HepG2 (cell line): ENCODE measurements around the gene SUSD2. TPM values are rescaled to one million over a fixed set of nuclear protein-coding genes. Genes with fewer than 3 reads are reported as not detected.

ENCODE experiments used
- ATAC-seq: fragments of 200-7000 bp; cut with Tn5 transposase; 3 replicates; pipeline ENCODE4 v1.9.1; 2020; ENCODE audit warnings: mild to moderate bottlenecking, moderate library complexity
- BruUV-seq: library from RNA; stranded (reverse); fragments of 400-500 nt; replicated peaks from 2 replicates; lab custom pipeline; 2021; lab: Mats Ljungman, UMichigan
- CTCF ChIA-PET: fragments of 300-600 bp; formaldehyde crosslinking; extraction: SDS; loops from one replicate; lab custom pipeline; 2021; ENCODE audit warnings: low total read pairs, inconsistent platforms, low intra/inter-chr PET ratio; lab: Yijun Ruan, JAX
- POLR2A ChIA-PET: fragments of 350-600 bp; sonication (Branson Sonifier 250); formaldehyde crosslinking; loops from one replicate; lab custom pipeline; 2020; ENCODE audit warnings: antibody characterized with exemption, inconsistent platforms; lab: Yijun Ruan, JAX
- DNase-seq: peaks from one replicate; pipeline ENCODE4 v3.0.0-alpha.2; 2015; ENCODE audit warnings: low spot score
- FAIRE-seq: peaks from 3 replicates; lab custom pipeline; 2011; peaks lifted over from hg19 to GRCh38; lab: Jason Lieb, UNC
- H2AFZ ChIP-seq: one replicate; pipeline ENCODE4 v1.6.1; 2011; ENCODE audit warnings: low read length, inconsistent platforms
- H3K27ac ChIP-seq: fragments of 300-600 bp; 3 replicates; pipeline ENCODE4 v1.8.0; 2011; ENCODE audit warnings: mixed run types, mild to moderate bottlenecking, mixed read lengths, low read length, inconsistent platforms; ENCODE audit not compliant: insufficient read depth; ENCODE audit errors: extremely low read length
- H3K27me3 ChIP-seq, 2 experiments: fragments of 200-600 bp in 1 of 2; 2 replicates in 1 of 2; 3 replicates in 1 of 2; pipeline versions ENCODE4 v1.6.0 to v1.8.0; 2011; ENCODE audit warnings: low read length in 2 of 2, mild to moderate bottlenecking in 2 of 2, moderate library complexity in 2 of 2, inconsistent platforms in 1 of 2; ENCODE audit not compliant: insufficient read depth in 2 of 2, control insufficient read depth in 1 of 2
- H3K36me3 ChIP-seq, 2 experiments: fragments of 200-600 bp in 1 of 2; replicated peaks in 1 of 2; 2 replicates in 1 of 2; 3 replicates in 1 of 2; pipeline versions ENCODE4 v1.5.1 to v1.8.0; 2011; ENCODE audit warnings: low read length in 2 of 2, inconsistent platforms in 1 of 2; ENCODE audit not compliant: insufficient read depth in 2 of 2, control insufficient read depth in 1 of 2
- H3K4me1 ChIP-seq: 2 replicates; pipeline ENCODE4 v1.5.1; 2012; ENCODE audit warnings: low read length, inconsistent platforms; ENCODE audit not compliant: insufficient read depth
- H3K4me2 ChIP-seq: 2 replicates; pipeline ENCODE4 v1.6.0; 2011; ENCODE audit warnings: low read depth, low read length, inconsistent platforms
- H3K4me3 ChIP-seq, 3 experiments: fragments of 200-600 bp in 1 of 3; sonication (generic), shearing (Covaris generic) in 1 of 3; replicated peaks in 1 of 3; 2 replicates each; pipeline ENCODE4 v1.5.1; 2011 to 2016; ENCODE audit warnings: low read length in 3 of 3, inconsistent platforms in 2 of 3, low read depth in 2 of 3, mild to moderate bottlenecking in 2 of 3, control low read depth in 1 of 3, mixed read lengths in 1 of 3; ENCODE audit not compliant: insufficient read depth in 1 of 3
- H3K79me2 ChIP-seq: one replicate; pipeline ENCODE4 v1.6.1; 2011; ENCODE audit warnings: low read length, inconsistent platforms; ENCODE audit not compliant: insufficient read depth
- H3K9ac ChIP-seq: 2 replicates; pipeline ENCODE4 v1.6.0; 2011; ENCODE audit warnings: mild to moderate bottlenecking, low read depth, low read length, inconsistent platforms; ENCODE audit not compliant: insufficient read depth
- H3K9me3 ChIP-seq: 2 replicates; pipeline ENCODE4 v1.5.1; 2012; ENCODE audit warnings: mild to moderate bottlenecking, low read length
- H4K20me1 ChIP-seq: 2 replicates; pipeline ENCODE4 v1.6.0; 2011; ENCODE audit warnings: inconsistent platforms, mild to moderate bottlenecking, low read length, moderate library complexity; ENCODE audit not compliant: insufficient read depth
- CENPT ChIP-seq: sonication (generic); formaldehyde crosslinking; IDR thresholded peaks from 2 replicates; pipeline ENCODE4 v1.8.0; 2022; ENCODE audit warnings: low read depth, mild to moderate bottlenecking, moderate library complexity, missing genetic modification reagents
- DNMT1 ChIP-seq: sonication (generic); formaldehyde crosslinking; IDR thresholded peaks from 2 replicates; pipeline ENCODE4 v1.5.1; 2020; ENCODE audit warnings: mild to moderate bottlenecking, missing genetic modification reagents
- HHEX ChIP-seq: IDR thresholded peaks from 2 replicates; pipeline ENCODE4 v1.6.1; 2016; ENCODE audit warnings: control low read depth
- KLF9 ChIP-seq: IDR thresholded peaks from 2 replicates; pipeline ENCODE4 v1.6.1; 2016; ENCODE audit warnings: low read depth
- POGZ ChIP-seq: sonication (generic); formaldehyde crosslinking; IDR thresholded peaks from 2 replicates; pipeline ENCODE4 v1.4.0; 2020; ENCODE audit warnings: mild to moderate bottlenecking, missing genetic modification reagents
- RAD21 ChIP-seq: fragments of 450-650 bp; formaldehyde crosslinking; IDR thresholded peaks from 2 replicates; pipeline ENCODE4 v1.5.0; 2020; ENCODE audit warnings: mild to moderate bottlenecking
- RARA ChIP-seq: IDR thresholded peaks from 2 replicates; pipeline ENCODE4 v1.6.1; 2016; ENCODE audit warnings: missing genetic modification reagents, missing compliant biosample characterization
- SNAPC2 ChIP-seq: sonication (generic); formaldehyde crosslinking; IDR thresholded peaks from 2 replicates; pipeline ENCODE4 v1.8.1; 2022; ENCODE audit warnings: mild to moderate bottlenecking, missing genetic modification reagents
- TAF1 ChIP-seq: sonication (generic); formaldehyde crosslinking; IDR thresholded peaks from 2 replicates; pipeline ENCODE4 v1.4.0; 2020; ENCODE audit warnings: missing genetic modification reagents
- ZNF292 ChIP-seq: sonication (generic); formaldehyde crosslinking; IDR thresholded peaks from 2 replicates; pipeline ENCODE4 v1.8.1; 2022; ENCODE audit warnings: mild to moderate bottlenecking, low read depth, missing genetic modification reagents, borderline replicate concordance
- ZNF333 ChIP-seq: sonication (generic); formaldehyde crosslinking; IDR thresholded peaks from 2 replicates; pipeline ENCODE4 v1.4.0; 2020; ENCODE audit warnings: mild to moderate bottlenecking, missing genetic modification reagents, borderline replicate concordance
- WGBS: methylation state at CpG from one replicate; pipeline ENCODE4 v1.1.6; 2017; ENCODE audit warnings: low lambda C conversion rate; 5-methylcytosine and 5-hydroxymethylcytosine counted together
- in situ Hi-C: cut with HindIII; loops from 2 replicates; pipeline ENCODE4 v1.10.0; 2017; ENCODE audit warnings: low pct_unique_long_range_greater_than_20kb; ENCODE audit not compliant: extremely low pct_ligation_motif_present
- intact Hi-C: fragments of 100-400 bp; cut with micrococcal nuclease; formaldehyde crosslinking; loops from one replicate; pipeline ENCODE4 v1.10.0; 2022; ENCODE audit not compliant: unreplicated experiment
- polyA plus RNA-seq, 8 experiments: library from polyadenylated mRNA; depleted of rRNA in 3 of 8; stranded (reverse) in 7 of 8; unstranded in 1 of 8; fragments of >200 nt; fragmentation: Illumina TruSeq in 4 of 8; extraction: Trizol in 4 of 8; gene quantifications; 2 replicates each; pipeline versions ENCODE4 v1.2.1 to v1.2.3, GENCODE V29; 2011 to 2016; ENCODE audit warnings: low read depth in 4 of 8, missing spikeins in 1 of 8, mixed read lengths in 1 of 8; ENCODE audit not compliant: insufficient read depth in 1 of 8
- total RNA-seq, 5 experiments: library from RNA; depleted of rRNA; stranded (reverse); fragments of >200 nt; fragmentation: Illumina TruSeq; extraction: Trizol; gene quantifications; 2 replicates each; pipeline ENCODE4 v1.2.3, GENCODE V29; 2016; ENCODE audit warnings: low read depth in 1 of 5
- TF ChIP-seq, protein P1 (sequence below): fragments of 450-650 bp; IDR thresholded peaks from 2 replicates; pipeline ENCODE4 v1.6.1; 2017
- TF ChIP-seq, protein P2 (sequence below): sonication (generic); formaldehyde crosslinking; IDR thresholded peaks from 2 replicates; pipeline ENCODE4 v1.8.0; 2022; ENCODE audit warnings: mild to moderate bottlenecking, missing genetic modification reagents, borderline replicate concordance
- TF ChIP-seq, protein P3 (sequence below): sonication (generic); formaldehyde crosslinking; IDR thresholded peaks from 2 replicates; pipeline ENCODE4 v1.9.0; 2021; ENCODE audit warnings: mild to moderate bottlenecking, missing genetic modification reagents

The SUSD2 gene
- total and polyA plus RNA-seq, 2 of the 13 experiments (the other 11 are each of a cell fraction or from before 2014, with no cell fraction given): 2.1 to 11.0 TPM

DNA sequence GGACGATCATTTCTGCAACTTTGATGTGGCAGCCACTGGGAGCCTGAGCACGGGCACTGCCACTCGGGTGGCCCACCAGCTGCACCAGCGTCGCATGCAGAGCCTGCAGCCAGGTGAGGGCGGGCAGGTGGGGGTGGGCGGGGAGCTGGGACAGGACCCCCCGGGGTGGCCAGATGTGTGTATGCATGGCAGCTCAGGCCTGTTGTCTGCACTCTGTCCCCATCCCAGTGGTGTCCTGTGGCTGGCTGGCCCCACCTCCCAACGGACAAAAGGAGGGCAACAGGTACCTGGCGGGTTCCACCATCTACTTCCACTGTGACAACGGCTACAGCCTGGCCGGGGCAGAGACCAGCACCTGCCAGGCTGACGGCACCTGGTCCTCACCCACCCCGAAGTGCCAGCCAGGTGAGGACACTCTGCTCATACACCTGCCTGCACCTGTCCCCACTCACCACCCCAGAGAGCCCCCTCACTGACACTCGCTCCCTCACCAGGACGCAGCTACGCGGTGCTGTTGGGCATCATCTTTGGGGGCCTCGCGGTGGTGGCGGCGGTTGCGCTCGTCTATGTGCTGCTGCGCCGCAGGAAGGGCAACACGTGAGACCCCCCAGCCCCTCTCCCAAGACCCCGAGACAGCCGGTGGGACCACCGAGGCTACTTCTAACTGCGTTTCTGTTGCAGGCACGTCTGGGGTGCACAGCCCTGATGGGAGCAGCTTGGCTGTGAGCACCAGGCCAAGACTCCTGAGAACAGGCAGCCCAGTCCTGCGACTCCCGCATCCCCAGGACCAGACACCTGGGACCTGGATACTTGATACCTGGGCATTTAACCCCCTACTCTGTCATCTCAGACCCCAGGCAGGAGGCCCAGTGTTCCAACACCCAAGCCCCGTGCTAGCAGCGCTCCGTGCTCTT lies 6.7 kb downstream of the SUSD2 start:
- no peak overlapping the region for H2AFZ ChIP-seq
- CTCF ChIA-PET: no interaction called here
- intact Hi-C loops (no loop called here), in situ Hi-C loops (loop anchor here (5.0 kb wide), 1 partner anchor 59 kb away; the partner anchor contains the start of gene GGT5)
- H3K9me3 ChIP-seq: no peaks in the 10 kb centered on the region
- 93% methylated on average over 11 of the region's 37 CpGs for WGBS
- no peak for ATAC-seq
- no peaks in the 10 kb centered on the region for H3K27me3 ChIP-seq
- H3K4me2 ChIP-seq: no peak overlapping the region
- H3K9ac ChIP-seq: no peak overlapping the region
- no peak for DNase-seq
- no peaks in the 10 kb centered on the region for H3K36me3 ChIP-seq
- H3K79me2 ChIP-seq: no peaks in the 10 kb centered on the region
- BruUV-seq: no TSS peak
- H4K20me1 ChIP-seq: no peaks in the 10 kb centered on the region
- no peak overlapping the region for H3K27ac ChIP-seq
- peaks cover 26% of the 10 kb centered on the region for H3K4me1 ChIP-seq
- TF ChIP-seq DNMT1 (CRISPR knock-in tag): no peak
- TF ChIP-seq TAF1: no peak
- TF ChIP-seq SNAPC2 (CRISPR knock-in tag): no peak
- TF ChIP-seq HHEX: no peak
- no peak for TF ChIP-seq KLF9 (CRISPR knock-in tag)
- TF ChIP-seq, protein P1, sequence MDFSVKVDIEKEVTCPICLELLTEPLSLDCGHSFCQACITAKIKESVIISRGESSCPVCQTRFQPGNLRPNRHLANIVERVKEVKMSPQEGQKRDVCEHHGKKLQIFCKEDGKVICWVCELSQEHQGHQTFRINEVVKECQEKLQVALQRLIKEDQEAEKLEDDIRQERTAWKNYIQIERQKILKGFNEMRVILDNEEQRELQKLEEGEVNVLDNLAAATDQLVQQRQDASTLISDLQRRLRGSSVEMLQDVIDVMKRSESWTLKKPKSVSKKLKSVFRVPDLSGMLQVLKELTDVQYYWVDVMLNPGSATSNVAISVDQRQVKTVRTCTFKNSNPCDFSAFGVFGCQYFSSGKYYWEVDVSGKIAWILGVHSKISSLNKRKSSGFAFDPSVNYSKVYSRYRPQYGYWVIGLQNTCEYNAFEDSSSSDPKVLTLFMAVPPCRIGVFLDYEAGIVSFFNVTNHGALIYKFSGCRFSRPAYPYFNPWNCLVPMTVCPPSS: no peak
- TF ChIP-seq, protein P2, sequence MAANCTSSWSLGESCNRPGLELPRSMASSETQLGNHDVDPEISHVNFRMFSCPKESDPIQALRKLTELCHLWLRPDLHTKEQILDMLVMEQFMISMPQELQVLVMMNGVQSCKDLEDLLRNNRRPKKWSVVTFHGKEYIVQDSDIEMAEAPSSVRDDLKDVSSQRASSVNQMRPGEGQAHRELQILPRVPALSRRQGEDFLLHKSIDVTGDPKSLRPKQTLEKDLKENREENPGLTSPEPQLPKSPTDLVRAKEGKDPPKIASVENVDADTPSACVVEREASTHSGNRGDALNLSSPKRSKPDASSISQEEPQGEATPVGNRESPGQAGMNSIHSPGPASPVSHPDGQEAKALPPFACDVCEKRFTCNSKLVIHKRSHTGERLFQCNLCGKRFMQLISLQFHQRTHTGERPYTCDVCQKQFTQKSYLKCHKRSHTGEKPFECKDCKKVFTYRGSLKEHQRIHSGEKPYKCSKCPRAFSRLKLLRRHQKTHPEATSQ (CRISPR knock-in tag): no peak
- TF ChIP-seq ZNF333 (CRISPR knock-in tag): no peak
- no peak for TF ChIP-seq RAD21 (CRISPR knock-in tag)
- no peak for TF ChIP-seq RARA
- TF ChIP-seq ZNF292 (CRISPR knock-in tag): no peak
- TF ChIP-seq POGZ (CRISPR knock-in tag): no peak
- TF ChIP-seq CENPT (CRISPR knock-in tag): no peak
- TF ChIP-seq, protein P3, sequence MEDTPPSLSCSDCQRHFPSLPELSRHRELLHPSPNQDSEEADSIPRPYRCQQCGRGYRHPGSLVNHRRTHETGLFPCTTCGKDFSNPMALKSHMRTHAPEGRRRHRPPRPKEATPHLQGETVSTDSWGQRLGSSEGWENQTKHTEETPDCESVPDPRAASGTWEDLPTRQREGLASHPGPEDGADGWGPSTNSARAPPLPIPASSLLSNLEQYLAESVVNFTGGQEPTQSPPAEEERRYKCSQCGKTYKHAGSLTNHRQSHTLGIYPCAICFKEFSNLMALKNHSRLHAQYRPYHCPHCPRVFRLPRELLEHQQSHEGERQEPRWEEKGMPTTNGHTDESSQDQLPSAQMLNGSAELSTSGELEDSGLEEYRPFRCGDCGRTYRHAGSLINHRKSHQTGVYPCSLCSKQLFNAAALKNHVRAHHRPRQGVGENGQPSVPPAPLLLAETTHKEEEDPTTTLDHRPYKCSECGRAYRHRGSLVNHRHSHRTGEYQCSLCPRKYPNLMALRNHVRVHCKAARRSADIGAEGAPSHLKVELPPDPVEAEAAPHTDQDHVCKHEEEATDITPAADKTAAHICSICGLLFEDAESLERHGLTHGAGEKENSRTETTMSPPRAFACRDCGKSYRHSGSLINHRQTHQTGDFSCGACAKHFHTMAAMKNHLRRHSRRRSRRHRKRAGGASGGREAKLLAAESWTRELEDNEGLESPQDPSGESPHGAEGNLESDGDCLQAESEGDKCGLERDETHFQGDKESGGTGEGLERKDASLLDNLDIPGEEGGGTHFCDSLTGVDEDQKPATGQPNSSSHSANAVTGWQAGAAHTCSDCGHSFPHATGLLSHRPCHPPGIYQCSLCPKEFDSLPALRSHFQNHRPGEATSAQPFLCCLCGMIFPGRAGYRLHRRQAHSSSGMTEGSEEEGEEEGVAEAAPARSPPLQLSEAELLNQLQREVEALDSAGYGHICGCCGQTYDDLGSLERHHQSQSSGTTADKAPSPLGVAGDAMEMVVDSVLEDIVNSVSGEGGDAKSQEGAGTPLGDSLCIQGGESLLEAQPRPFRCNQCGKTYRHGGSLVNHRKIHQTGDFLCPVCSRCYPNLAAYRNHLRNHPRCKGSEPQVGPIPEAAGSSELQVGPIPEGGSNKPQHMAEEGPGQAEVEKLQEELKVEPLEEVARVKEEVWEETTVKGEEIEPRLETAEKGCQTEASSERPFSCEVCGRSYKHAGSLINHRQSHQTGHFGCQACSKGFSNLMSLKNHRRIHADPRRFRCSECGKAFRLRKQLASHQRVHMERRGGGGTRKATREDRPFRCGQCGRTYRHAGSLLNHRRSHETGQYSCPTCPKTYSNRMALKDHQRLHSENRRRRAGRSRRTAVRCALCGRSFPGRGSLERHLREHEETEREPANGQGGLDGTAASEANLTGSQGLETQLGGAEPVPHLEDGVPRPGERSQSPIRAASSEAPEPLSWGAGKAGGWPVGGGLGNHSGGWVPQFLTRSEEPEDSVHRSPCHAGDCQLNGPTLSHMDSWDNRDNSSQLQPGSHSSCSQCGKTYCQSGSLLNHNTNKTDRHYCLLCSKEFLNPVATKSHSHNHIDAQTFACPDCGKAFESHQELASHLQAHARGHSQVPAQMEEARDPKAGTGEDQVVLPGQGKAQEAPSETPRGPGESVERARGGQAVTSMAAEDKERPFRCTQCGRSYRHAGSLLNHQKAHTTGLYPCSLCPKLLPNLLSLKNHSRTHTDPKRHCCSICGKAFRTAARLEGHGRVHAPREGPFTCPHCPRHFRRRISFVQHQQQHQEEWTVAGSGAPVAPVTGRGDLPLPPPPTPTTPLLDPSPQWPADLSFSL (CRISPR knock-in tag): no peak
- no peak for FAIRE-seq
- POLR2A ChIA-PET: no interaction called here
- no peak overlapping the region for H3K4me3 ChIP-seq
